ENCODE results near the gene CS.
A peak's percentile ranks its signal among the peaks of the same experiment; 100 is the strongest.

Gene CS

DNA sequence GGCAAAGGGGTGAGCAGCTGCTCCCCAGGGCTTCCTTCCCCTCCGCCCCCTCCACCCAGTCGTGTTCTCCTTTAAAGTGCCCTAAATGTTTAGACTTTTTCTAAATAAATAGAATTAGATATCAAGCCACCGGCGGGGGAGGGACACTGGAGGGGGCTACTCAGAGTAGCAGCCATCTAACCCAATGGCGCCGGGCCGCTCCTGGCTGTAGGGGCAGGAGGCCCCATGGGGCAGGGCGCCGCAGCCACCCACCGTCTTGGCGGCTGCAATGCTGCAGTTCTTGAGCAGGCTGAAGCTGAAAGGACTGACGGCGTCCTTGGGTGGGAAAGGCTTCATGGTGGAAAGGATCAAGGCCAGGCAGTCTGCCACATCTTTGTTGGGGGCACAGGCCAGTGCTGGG lies 57.1 kb downstream of the CS start:
- no peak for DNase-seq

DNA sequence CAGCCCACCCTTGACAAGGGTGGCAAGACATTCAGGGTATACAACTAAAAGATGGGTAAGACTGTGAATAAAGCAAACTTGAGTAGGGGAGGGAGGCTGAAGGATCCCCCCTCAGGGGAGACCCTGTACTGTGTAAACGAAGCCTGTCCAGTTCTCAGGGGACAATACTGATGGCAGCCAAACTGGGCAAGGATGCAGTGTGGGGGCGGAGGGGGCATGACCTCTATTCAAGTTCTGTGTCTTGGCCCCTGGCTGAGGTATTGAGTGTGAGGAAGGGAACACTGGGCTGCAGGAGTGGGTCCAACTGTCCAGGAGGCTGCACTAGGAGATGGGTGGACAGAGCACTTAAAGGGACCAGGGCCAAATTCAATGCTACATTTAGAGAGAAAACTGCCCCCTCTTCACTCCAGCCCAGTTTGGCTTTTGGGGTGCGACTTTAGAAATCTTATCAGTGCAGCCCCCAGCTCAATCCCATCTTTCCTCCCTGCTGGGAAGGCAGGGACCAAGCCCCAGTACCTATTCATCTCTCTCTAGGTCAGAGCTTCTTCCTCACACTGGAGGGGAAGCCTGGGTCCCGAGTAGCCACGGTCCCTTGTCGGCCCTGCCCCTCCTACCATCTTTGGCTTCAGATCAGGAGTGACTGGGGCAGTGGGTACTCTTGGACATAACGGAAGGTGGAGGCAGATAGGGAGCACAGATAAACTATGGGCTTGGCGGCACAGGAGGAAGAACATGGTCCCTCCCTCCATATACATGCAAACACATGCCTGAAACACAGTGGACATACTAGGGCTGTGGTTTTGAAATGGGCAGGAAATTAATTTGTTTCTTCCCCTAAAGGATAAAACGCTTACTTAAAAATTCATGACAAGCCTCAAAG lies 58.5 kb downstream of the CS start:
- no peak for DNase-seq

DNA sequence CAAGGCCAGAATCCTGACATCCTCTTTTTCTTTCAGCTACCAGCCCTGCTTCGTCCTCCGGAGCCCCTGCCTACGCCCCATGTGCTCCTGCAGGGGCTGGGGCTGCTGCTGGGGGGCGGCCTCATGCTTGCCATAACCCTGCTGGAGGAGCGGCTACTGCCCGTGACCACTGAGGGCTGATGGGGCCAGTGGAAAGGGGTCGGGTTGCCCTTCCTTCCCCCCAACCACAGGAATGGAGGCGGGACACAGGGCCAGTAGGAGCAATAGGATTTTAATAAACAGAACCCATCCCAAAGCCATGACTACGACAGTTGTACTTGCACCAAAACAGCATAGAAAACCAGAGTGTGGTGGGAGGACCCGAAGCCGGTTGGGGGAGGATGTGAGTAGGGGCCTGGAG lies 62.6 kb downstream of the CS start:
- no peak for DNase-seq

DNA sequence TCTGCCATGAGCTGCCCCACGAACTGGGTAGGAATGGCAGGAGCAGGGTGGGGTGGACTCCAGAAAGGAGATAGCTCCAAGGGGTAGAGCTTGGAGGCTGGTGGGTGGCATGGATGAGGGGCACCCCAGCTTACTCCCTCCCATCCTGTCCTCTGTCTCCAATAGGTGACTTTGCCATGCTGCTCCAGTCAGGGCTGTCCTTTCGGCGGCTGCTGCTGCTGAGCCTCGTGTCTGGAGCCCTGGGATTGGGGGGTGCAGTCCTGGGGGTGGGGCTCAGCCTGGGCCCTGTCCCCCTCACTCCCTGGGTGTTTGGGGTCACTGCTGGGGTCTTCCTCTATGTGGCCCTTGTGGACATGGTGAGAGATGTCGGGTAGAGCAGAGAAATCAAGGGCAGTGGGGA lies 63.1 kb downstream of the CS start:
- no peak for DNase-seq

DNA sequence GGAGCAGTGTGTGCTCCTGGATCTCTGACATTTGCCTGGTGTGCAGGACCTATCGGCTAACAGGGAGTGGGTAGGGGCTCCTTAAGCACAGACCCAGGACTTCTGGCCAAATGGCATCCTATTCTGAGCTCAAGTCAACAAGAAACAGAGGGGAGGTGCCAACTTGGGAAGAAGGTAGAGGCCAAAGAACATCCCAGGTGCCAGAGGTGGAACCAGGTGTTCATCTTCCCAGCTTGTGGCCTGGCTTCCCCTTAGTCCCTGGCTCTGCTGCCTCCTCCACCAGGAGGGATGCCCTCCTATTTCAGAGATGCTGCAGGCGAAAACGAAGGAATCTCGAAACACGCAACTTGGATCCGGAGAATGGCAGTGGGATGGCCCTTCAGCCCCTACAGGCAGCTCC lies 64.0 kb downstream of the CS start:
- no peak for DNase-seq

DNA sequence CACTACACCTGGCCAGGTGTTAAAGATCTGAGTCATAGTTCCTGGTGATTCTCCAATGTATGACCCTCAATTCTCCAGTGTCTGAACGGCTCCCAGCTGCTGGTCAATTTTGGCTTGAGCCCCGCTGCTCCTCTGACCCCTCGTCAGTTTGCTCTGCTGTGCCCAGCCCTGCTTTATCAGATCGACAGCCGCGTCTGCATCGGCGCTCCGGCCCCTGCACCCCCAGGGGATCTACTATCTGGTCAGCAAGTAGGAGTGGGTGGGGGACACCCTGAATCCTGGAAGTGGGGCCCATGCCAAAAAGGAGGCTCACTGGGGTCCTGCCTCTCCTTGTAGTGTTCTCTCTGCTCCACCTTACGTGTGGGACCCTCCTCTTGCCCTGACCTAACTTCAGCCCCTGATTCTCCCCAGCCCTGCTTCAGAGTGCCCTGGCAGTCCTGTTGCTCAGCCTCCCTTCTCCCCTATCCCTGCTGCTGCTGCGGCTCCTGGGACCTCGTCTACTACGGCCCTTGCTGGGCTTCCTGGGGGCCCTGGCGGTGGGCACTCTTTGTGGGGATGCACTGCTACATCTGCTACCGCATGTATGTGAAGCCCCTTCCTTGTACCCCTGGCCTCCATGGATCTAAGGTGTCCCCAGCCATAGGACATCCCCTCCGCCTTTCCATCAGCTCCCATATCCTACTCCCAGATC lies 65.2 kb downstream of the CS start:
- no peak for DNase-seq

DNA sequence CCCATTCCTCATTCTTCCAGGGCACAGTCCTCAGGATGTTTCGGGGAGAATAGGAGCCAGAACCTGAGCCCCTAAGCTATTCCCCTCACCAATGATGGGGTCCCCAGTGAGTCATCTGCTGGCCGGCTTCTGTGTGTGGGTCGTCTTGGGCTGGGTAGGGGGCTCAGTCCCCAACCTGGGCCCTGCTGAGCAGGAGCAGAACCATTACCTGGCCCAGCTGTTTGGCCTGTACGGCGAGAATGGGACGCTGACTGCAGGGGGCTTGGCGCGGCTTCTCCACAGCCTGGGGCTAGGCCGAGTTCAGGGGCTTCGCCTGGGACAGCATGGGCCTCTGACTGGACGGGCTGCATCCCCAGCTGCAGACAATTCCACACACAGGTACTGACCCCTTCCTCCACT lies 68.9 kb downstream of the CS start:
- no peak for DNase-seq

DNA sequence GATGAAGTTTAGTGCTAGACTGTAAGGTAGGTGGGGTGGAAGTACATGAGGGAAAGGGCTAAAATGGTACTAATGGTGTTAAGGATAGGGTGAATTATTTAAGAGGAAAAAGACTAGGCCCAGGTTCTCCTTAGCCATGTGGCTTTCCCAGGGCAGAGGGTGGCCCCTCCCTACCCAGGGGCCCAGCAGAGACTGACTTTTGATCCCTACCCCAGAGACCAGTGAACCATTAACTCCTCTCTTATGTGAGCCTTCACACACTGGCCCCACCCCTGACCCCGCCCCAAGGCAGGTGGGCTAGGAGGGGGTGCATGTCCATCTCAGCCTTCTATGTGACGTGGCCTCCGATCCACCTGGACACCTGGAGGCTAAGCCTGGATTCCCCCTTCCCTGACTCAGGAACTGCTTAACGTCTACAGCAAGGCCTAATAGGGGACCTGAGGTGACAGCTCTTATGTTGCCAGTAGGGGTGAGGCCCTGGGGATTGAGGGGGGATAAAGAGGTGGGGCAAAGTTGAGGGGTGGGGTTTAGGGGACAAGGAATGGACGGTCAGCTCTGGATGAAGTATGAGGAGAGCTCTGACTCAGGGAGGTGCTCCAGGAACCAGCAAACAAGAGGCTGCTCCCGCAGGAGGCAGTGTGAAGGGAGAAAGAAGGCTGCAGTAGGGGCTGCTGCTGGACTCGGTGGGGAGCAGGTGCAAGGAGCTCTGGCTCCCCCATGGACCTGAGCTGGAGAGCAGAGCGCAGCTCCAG lies 69.5 kb downstream of the CS start:
- no peak for DNase-seq

DNA sequence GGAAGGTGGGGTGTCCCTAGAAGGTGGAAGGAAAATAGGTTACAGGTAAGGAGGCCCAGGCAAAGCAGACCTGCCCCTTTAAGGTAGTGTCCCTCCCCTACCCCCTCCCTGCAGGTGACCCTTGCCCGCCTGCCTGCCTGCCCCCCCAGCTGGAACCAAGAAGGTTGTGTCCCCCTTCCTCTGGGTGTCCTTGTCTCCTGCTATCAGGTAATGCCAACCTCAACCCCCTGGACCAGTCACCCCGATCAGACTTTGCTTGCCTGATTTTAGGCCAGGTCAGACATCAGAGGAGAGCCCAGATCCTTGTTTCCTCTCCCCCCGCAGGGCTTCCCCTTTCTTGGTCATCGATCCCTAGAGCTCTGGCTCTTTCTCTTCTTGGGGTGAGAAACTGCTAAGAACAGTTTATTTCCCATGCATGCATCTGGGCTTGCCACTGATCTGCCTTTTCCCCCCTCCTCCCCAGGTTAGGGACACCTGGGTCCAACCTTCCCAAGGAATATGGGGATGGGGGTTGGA lies 70.2 kb downstream of the CS start, which contains the start of gene SLC39A5:
SLC39A5 (plus strand) TSS at position 136 of the 516 bp plus-strand sequence. CDS start 1,224 bp downstream, outside the sequence.
- no peak for DNase-seq

DNA sequence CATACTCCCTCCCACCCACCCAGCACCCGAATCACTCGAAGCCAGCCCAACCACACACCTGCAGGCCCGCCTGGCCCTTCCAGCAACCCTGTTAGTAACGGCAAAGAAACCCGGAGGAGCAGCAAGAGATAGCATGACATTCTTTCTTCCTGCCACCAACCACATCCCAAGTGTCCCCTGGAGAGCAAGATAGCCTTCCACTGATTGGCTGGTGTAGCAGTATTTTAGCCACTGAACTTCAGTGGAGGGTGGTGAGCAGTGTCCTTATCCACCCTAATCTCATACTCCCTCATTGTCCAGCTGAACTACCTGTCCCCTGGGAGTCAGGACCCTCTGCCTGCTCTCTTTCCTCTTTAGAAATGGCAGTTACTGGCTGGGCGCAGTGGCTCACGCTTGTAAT lies 71.0 kb downstream of the CS start:
- DNase-seq, result no peak

DNA sequence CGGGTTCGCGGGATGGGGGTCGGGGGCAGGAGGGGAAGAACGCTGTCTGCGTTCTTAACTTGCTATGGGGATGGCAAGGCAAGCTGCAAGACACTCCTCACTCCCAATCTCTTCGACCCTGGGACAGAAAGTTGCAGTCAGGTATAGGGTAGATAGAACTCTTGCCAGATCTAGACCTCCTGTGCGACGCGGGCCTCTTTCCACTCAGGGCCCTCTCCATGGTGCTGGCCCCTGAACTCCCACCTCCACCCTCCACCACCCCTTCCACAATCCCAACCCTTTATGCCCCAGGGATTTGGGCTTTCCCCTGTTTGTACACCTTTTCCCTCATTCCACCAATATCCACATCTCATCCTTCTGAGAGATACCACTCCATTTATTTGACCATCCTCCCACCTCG lies 75.2 kb downstream of the CS start:
- no peak for DNase-seq

DNA sequence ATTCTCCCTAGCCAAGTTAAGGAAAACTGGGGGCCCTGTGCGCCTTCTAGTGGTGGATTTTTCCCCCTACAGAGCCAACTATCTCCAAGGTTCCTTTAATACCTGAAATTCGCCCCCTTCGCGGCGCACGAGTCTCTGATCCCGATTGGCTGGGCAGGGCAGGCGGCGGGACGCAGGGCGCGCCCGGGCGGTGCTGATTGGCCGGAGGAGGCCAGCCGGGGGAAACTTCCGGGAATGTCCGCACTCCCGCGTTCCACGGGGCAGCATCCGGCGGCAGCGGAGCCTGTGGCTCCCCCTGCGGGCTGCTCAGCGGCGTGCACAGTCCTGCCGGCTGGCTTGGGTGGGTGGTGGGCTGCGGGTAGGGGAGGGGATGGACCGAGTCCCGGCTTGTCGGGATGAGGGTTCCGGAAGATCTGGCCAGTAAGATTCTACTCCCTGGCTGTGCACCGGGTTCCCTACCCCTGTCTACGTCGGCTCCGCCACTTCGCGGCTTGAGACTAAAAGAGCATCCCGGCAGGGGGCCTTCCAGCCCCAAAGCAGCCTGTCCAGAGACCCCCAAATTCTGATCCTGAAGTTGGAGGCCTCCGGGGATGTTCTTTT lies 75.9 kb downstream of the CS start, which contains the start of gene NABP2:
NABP2 (plus strand) TSS at position 241 of the 600 bp plus-strand sequence. CDS start 515 bp downstream, outside the sequence.
- peak; percentile 93 for DNase-seq

DNA sequence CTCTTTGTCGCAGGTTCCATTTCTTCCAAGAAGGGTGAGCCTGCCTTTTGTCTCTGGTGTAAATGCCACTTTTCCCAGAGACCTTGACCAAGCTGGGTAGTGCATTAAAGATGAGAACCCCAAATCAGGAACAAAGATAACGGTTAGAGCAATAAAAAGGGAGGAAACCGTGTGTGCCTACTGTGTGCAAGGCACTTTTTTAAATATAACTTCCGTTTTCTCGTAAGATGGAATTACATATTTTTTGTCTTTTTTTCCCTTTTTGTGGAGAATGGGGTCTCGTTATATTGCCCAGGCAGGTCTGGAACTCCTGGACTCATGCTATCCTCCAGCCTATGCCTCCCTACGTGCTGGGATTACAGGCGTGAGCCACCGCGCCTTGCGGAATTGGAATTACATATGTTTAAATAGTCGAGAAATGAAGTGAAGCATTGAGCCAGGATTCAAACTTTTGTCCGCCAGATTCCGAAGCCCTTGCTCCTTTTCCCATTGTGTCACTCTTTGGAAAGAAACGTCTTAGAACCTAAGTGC lies 76.5 kb downstream of the CS start:
- no peak for DNase-seq

DNA sequence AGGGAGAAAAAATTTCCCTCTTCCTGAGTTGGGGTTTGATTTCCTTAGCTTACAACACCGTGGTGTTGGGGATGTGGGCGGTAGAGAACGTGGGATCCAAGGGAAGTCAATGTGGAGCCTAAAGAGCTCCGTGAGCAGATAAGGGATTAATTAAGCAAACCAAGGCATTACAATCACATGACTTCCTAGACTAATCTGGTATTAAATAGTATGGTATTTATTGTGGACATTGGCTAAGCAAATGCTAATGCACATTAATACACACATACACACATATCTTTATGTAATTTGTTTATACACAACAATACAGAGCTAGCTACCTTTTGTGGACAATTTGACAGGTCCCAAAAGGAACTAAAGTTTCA lies 77.6 kb downstream of the CS start:
- DNase-seq, result no peak

DNA sequence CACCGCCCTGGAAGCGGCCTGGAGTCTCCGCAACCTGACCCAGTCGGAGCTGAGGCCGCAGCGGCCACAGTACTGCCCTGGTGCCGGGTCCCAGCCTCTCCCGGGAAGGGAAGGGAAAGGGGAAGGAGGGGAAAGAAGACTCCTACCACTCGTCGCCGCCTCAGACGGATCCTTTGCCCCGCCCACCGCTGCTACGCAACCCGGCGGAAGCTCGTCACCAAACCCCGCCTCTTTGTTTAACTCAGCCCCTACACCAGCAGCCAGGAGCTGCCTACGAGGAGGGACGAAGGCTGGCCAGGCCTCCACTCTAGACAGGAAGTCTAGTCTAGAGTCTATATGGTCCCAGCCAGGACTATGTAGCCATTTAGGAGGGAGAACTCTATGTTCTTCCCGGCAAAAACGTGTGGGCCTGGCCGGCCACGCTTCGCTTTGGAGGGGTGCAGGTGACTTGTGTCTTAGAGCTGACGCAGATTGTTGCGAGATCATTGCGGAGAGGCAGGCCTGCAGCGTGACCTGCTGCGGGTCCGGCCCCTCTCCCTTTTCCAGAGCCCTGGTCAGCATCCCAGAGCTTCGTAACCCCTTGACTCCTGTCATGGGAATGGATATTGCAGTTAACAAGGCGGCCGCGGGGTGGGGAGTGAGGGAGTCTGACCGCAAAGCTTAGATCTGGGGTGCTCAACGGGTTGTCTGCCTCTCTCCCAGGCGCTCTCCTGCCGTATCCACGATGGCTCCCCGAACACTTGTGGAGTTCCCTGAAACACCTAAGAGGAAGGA lies 78.2 kb downstream of the CS start, which contains the start of gene RNF41:
RNF41 (minus strand) TSS at position 166 of the 774 bp plus-strand sequence. CDS start 7,875 bp downstream, outside the sequence.
- DNase-seq, result peak; percentile 89
